Measurements from ENCODE around the gene HABP4. TPM values are rescaled to one million over a fixed set of nuclear protein-coding genes. Genes with fewer than 3 reads are reported as not detected.
"Not testable (repeated sequence)": the region's sequence is repeated elsewhere in the genome, so short reads cannot be mapped to it uniquely, and the experiment has no call there.

Gene HABP4
- total RNA-seq, 2 donors from 2014 or later, result 13.5 to 24.3 TPM

- H3K4me1 ChIP-seq (replicated peaks), result no peaks in the 10 kb centered on the region
- no peak for DNase-seq (ENCODE audit: low spot score)
- no peaks in the 10 kb centered on the region for H3K36me3 ChIP-seq
- 95% methylated on average over 7 of the region's 7 CpGs for WGBS
- H3K4me3 ChIP-seq, result no peak overlapping the region
- no peaks in the 10 kb centered on the region for H3K9me3 ChIP-seq
- intact Hi-C loops (cut with DNase I), result no loop called here
- no peaks in the 10 kb centered on the region for H3K27me3 ChIP-seq (replicated peaks; ENCODE audit: insufficient read depth)
- TF ChIP-seq CTCF (IDR thresholded peaks at IDR 0.05), result no peak
- TF ChIP-seq POLR2A (IDR thresholded peaks at IDR 0.05), result no peak
- TF ChIP-seq POLR2AphosphoS5 (IDR thresholded peaks at IDR 0.05), result no peak
- no peak overlapping the region for H3K27ac ChIP-seq
Measured at GRCh38 chr9:96499257-96499656, 49.3 kb downstream of the HABP4 start.

GRCh38 chr9:96500696-96501632, 51.0 kb downstream of the HABP4 start:
- Histone ChIP-seq H3K36me3 (no peaks in the 10 kb centered on the region), H3K27ac (no peak overlapping the region), H3K4me3 (no peak overlapping the region), H3K9me3 (no peaks in the 10 kb centered on the region), H3K4me1 (replicated peaks) (no peaks in the 10 kb centered on the region), H3K27me3 (replicated peaks; ENCODE audit: insufficient read depth) (no peaks in the 10 kb centered on the region)
- intact Hi-C loops (cut with DNase I), result no loop called here
- no peak for DNase-seq (ENCODE audit: low spot score)
- 93% methylated on average over 14 of the region's 14 CpGs for WGBS
- no peak for TF ChIP-seq POLR2AphosphoS5 (IDR thresholded peaks at IDR 0.05)
- no peak for TF ChIP-seq CTCF (IDR thresholded peaks at IDR 0.05)
- TF ChIP-seq POLR2A (IDR thresholded peaks at IDR 0.05), result no peak

GRCh38 chr9:96501633-96502538, 51.9 kb downstream of the HABP4 start:
- H3K36me3 ChIP-seq, result peaks cover 0 to 3% of the 10 kb centered on the region in 2 donors
- no peaks in the 10 kb centered on the region for H3K9me3 ChIP-seq
- H3K27me3 ChIP-seq (replicated peaks; ENCODE audit: insufficient read depth), result no peaks in the 10 kb centered on the region
- H3K4me1 ChIP-seq (replicated peaks), result no peaks in the 10 kb centered on the region
- no peak for DNase-seq (ENCODE audit: low spot score)
- WGBS, result 96% methylated on average over 15 of the region's 15 CpGs
- H3K27ac ChIP-seq, result no peak overlapping the region
- no peak for TF ChIP-seq POLR2A (IDR thresholded peaks at IDR 0.05)
- TF ChIP-seq POLR2AphosphoS5 (IDR thresholded peaks at IDR 0.05), result no peak
- TF ChIP-seq CTCF (IDR thresholded peaks at IDR 0.05), result no peak
- no peak overlapping the region for H3K4me3 ChIP-seq
- intact Hi-C loops (cut with DNase I), result no loop called here

- H3K27ac ChIP-seq, result no peak overlapping the region
- H3K36me3 ChIP-seq, result peaks cover 0 to 3% of the 10 kb centered on the region in 2 donors
- no peak for TF ChIP-seq POLR2AphosphoS5 (IDR thresholded peaks at IDR 0.05)
- TF ChIP-seq CTCF (IDR thresholded peaks at IDR 0.05), result no peak
- TF ChIP-seq POLR2A (IDR thresholded peaks at IDR 0.05), result no peak
- intact Hi-C loops (cut with DNase I), result no loop called here
- H3K4me1 ChIP-seq (replicated peaks), result no peaks in the 10 kb centered on the region
- H3K27me3 ChIP-seq (replicated peaks; ENCODE audit: insufficient read depth), result no peaks in the 10 kb centered on the region
- H3K9me3 ChIP-seq, result no peaks in the 10 kb centered on the region
- no peak for DNase-seq (ENCODE audit: low spot score)
- 91% methylated on average over 6 of the region's 6 CpGs for WGBS
- H3K4me3 ChIP-seq, result no peak overlapping the region
Measured at GRCh38 chr9:96502539-96503373, 52.8 kb downstream of the HABP4 start.

- DNase-seq (ENCODE audit: low spot score); H3K4me1 ChIP-seq (replicated peaks); H3K4me3 ChIP-seq; H3K36me3 ChIP-seq; H3K27ac ChIP-seq; intact Hi-C loops (cut with DNase I); H3K9me3 ChIP-seq; H3K27me3 ChIP-seq (replicated peaks; ENCODE audit: insufficient read depth): not testable (repeated sequence)
Measured at GRCh38 chr9:96503374-96503748, 53.4 kb downstream of the HABP4 start.
